Liver (tissue), 9 donors: ENCODE results near the gene GPR156. TPM values are rescaled to one million over a fixed set of nuclear protein-coding genes. Genes with fewer than 3 reads are reported as not detected.

Experiments
- DNase-seq: peaks from one replicate; pipeline ENCODE4 v3.0.0-alpha.2; 2017; ENCODE audit warnings: low spot score
- H3K27ac ChIP-seq, 2 donors: one replicate each; pipeline ENCODE4 v1.7.0; 2013; ENCODE audit warnings: inconsistent platforms in 2 of 2, low read length in 2 of 2, control low read depth in 1 of 2, low read depth in 1 of 2, mild to moderate bottlenecking in 1 of 2
- H3K27me3 ChIP-seq, 4 donors: one replicate each; pipeline versions ENCODE4 v1.6.1 to v1.7.0; 2013; ENCODE audit warnings: low read length in 3 of 4, inconsistent platforms in 1 of 4, mild to moderate bottlenecking in 1 of 4, moderate library complexity in 1 of 4; ENCODE audit not compliant: control insufficient read depth in 4 of 4, insufficient read depth in 4 of 4
- H3K36me3 ChIP-seq, 4 donors: one replicate each; pipeline versions ENCODE4 v1.6.1 to v1.7.0; 2013; ENCODE audit warnings: low read length in 3 of 4, mild to moderate bottlenecking in 3 of 4, low read depth in 1 of 4, moderate library complexity in 1 of 4; ENCODE audit not compliant: control insufficient read depth in 4 of 4, insufficient read depth in 3 of 4
- H3K4me1 ChIP-seq, 4 donors: one replicate each; pipeline versions ENCODE4 v1.6.1 to v1.7.0; 2013; ENCODE audit warnings: low read length in 3 of 4, mild to moderate bottlenecking in 3 of 4, moderate library complexity in 1 of 4; ENCODE audit not compliant: control insufficient read depth in 4 of 4, insufficient read depth in 4 of 4
- H3K4me3 ChIP-seq, 3 donors: one replicate each; pipeline versions ENCODE4 v1.6.1 to v1.7.0; 2013; ENCODE audit warnings: low read length in 3 of 3, control low read depth in 1 of 3, low read depth in 1 of 3, mild to moderate bottlenecking in 1 of 3
- H3K9ac ChIP-seq, 2 donors: one replicate each; pipeline ENCODE4 v1.7.0; 2013; ENCODE audit warnings: low read length in 2 of 2, mild to moderate bottlenecking in 2 of 2, moderate library complexity in 2 of 2, control low read depth in 1 of 2, low read depth in 1 of 2
- H3K9me3 ChIP-seq, 4 donors: one replicate each; pipeline versions ENCODE4 v1.6.1 to v1.7.0; 2013; ENCODE audit warnings: low read length in 3 of 4; ENCODE audit not compliant: control insufficient read depth in 4 of 4
- ATF3 ChIP-seq: IDR thresholded peaks from 2 replicates; pipeline ENCODE4 v1.6.1; 2016; ENCODE audit warnings: antibody characterized with exemption
- CTCF ChIP-seq: fragments of 150-350 bp; IDR thresholded peaks from 2 replicates; pipeline ENCODE4 v1.5.1; 2017; ENCODE audit warnings: improper control_type of control experiment, low read depth, low read length; ENCODE audit not compliant: missing input control
- EGR1 ChIP-seq, 2 donors: IDR thresholded peaks; 2 replicates each; pipeline ENCODE4 v1.6.1; 2016 to 2018; ENCODE audit warnings: antibody characterized with exemption in 2 of 2, low read depth in 2 of 2
- FOXA1 ChIP-seq: IDR thresholded peaks from 2 replicates; pipeline ENCODE4 v1.6.1; 2016; ENCODE audit warnings: antibody characterized with exemption
- GABPA ChIP-seq, 2 donors: IDR thresholded peaks in 1 of 2; conservative IDR thresholded peaks in 1 of 2; 2 replicates each; pipeline ENCODE4 v1.6.1; 2016; ENCODE audit warnings: antibody characterized with exemption in 2 of 2, mild to moderate bottlenecking in 1 of 2, moderate library complexity in 1 of 2
- HNF4A ChIP-seq, 2 donors: conservative IDR thresholded peaks; 2 replicates each; pipeline ENCODE4 v1.6.1; 2016; ENCODE audit warnings: antibody characterized with exemption in 2 of 2, mild to moderate bottlenecking in 2 of 2
- JUND ChIP-seq, 2 donors: IDR thresholded peaks; 2 replicates each; pipeline ENCODE4 v1.6.1; 2016; ENCODE audit warnings: antibody characterized with exemption in 2 of 2
- MAX ChIP-seq: IDR thresholded peaks from 2 replicates; pipeline ENCODE4 v1.6.1; 2016; ENCODE audit warnings: antibody characterized with exemption
- NR2F2 ChIP-seq: IDR thresholded peaks from 2 replicates; pipeline ENCODE4 v1.6.1; 2016; ENCODE audit warnings: antibody characterized with exemption
- RAD21 ChIP-seq, 2 donors: IDR thresholded peaks; 2 replicates each; pipeline ENCODE4 v1.6.1; 2016; ENCODE audit warnings: antibody characterized with exemption in 2 of 2, mild to moderate bottlenecking in 2 of 2
- REST ChIP-seq: IDR thresholded peaks from 2 replicates; pipeline ENCODE4 v1.6.1; 2016; ENCODE audit warnings: antibody characterized with exemption, mild to moderate bottlenecking
- RXRA ChIP-seq, 2 donors: IDR thresholded peaks; 2 replicates each; pipeline ENCODE4 v1.6.1; 2017 to 2018; ENCODE audit warnings: antibody characterized with exemption in 2 of 2, mild to moderate bottlenecking in 1 of 2
- SP1 ChIP-seq: IDR thresholded peaks from 2 replicates; pipeline ENCODE4 v1.6.1; 2018; ENCODE audit warnings: antibody characterized with exemption, mild to moderate bottlenecking
- TAF1 ChIP-seq: conservative IDR thresholded peaks from 2 replicates; pipeline ENCODE4 v1.6.1; 2016; ENCODE audit warnings: antibody characterized with exemption, mild to moderate bottlenecking
- YY1 ChIP-seq: IDR thresholded peaks from 2 replicates; pipeline ENCODE4 v1.6.1; 2016; ENCODE audit warnings: antibody characterized with exemption, mild to moderate bottlenecking
- ZBTB33 ChIP-seq: IDR thresholded peaks from 2 replicates; pipeline ENCODE4 v1.6.1; 2016; ENCODE audit warnings: antibody characterized with exemption
- WGBS: extraction: QIAGEN DNeasy Blood & Tissue Kit; methylation state at CpG from one replicate; pipeline ENCODE4 v1.1.7; 2013; 5-methylcytosine and 5-hydroxymethylcytosine counted together
- polyA plus RNA-seq, 2 donors: library from polyadenylated mRNA; stranded (reverse) in 1 of 2; unstranded in 1 of 2; fragments of 200-250 nt in 1 of 2; fragments of >200 nt in 1 of 2; fragmentation: Nextera tagmentation in 1 of 2; extraction: Ambion mirVana in 1 of 2; gene quantifications; one replicate each; pipeline versions ENCODE4 v1.2.1 to v1.2.3, GENCODE V29; 2013 to 2015
- total RNA-seq, 2 donors: library from RNA; depleted of rRNA; stranded (reverse); fragments of >200 nt; gene quantifications; one replicate each; pipeline ENCODE4 v1.2.3, GENCODE V29; 2014
- donor health status: healthy.
- donor health status: healthy.
- donor health status: healthy.
- donor health status: healthy.
- donor health status: healthy.

The GPR156 gene
- total and polyA plus RNA-seq, 4 donors: 0.02 to 0.17 (median 0.09) TPM; not detected in 1

GRCh38 chr3:120264963-120265362 is 20.1 kb downstream of the GPR156 start:
- H3K9ac ChIP-seq: no peak overlapping the region
- 89% methylated on average over 1 of the region's 1 CpG for WGBS
- no peaks in the 10 kb centered on the region for H3K4me1 ChIP-seq
- TF ChIP-seq REST (no peak), JUND (IDR thresholded peaks at IDR 0.05) (no peak), FOXA1 (no peak), EGR1 (IDR thresholded peaks at IDR 0.05; ENCODE audit: low read depth in 2 of 2) (no peak), YY1 (no peak), HNF4A (conservative IDR thresholded peaks at IDR 0.05) (no peak), RXRA (IDR thresholded peaks at IDR 0.05) (no peak), NR2F2 (no peak)
- no peak overlapping the region for H3K4me3 ChIP-seq
- H3K9me3 ChIP-seq: no peaks in the 10 kb centered on the region
- no peak for DNase-seq
- no peak overlapping the region for H3K27ac ChIP-seq
- peaks cover 0 to 10% (median 0%) of the 10 kb centered on the region in 4 donors for H3K27me3 ChIP-seq
- H3K36me3 ChIP-seq: no peaks in the 10 kb centered on the region

GRCh38 chr3:120263792-120264191 is 21.2 kb downstream of the GPR156 start:
- no peak for DNase-seq
- peaks cover 0 to 7% (median 0%) of the 10 kb centered on the region in 4 donors for H3K27me3 ChIP-seq
- 78% methylated on average over 5 of the region's 5 CpGs for WGBS

More at GRCh38 chr3:120263792-120264191, 21.2 kb downstream of the GPR156 start:
- TF ChIP-seq SP1: no peak
- TF ChIP-seq JUND (IDR thresholded peaks at IDR 0.05): no peak
- TF ChIP-seq FOXA1: no peak
- no peak for TF ChIP-seq ZBTB33
- TF ChIP-seq RAD21 (IDR thresholded peaks at IDR 0.05): no peak
- no peak for TF ChIP-seq MAX
- TF ChIP-seq NR2F2: no peak
- no peak for TF ChIP-seq CTCF
- no peak for TF ChIP-seq REST
- TF ChIP-seq RXRA (IDR thresholded peaks at IDR 0.05): no peak
- no peak for TF ChIP-seq TAF1
- TF ChIP-seq EGR1 (IDR thresholded peaks at IDR 0.05; ENCODE audit: low read depth in 2 of 2): no peak
- TF ChIP-seq ATF3: no peak
- no peak for TF ChIP-seq YY1
- no peak for TF ChIP-seq GABPA (IDR thresholded peaks at IDR 0.05 in 1 of 2, conservative IDR thresholded peaks at IDR 0.05 in 1 of 2)
- Histone ChIP-seq H3K9me3 (no peaks in the 10 kb centered on the region), H3K4me3 (no peak overlapping the region), H3K36me3 (no peaks in the 10 kb centered on the region), H3K9ac (no peak overlapping the region), H3K4me1 (no peaks in the 10 kb centered on the region), H3K27ac (no peak overlapping the region)
